MCF 10A (cell line): ENCODE data around the gene PER1. TPM values are rescaled to one million over a fixed set of nuclear protein-coding genes. Genes with fewer than 3 reads are reported as not detected.

Experiments
- BruUV-seq: library from RNA; stranded (reverse); fragments of 400-500 nt; replicated peaks from 2 replicates; lab custom pipeline; 2021; lab: Mats Ljungman, UMichigan
- CTCF ChIA-PET: fragments of 300-600 bp; sonication (Branson Sonifier 250); formaldehyde crosslinking; extraction: SDS; loops from one replicate; lab custom pipeline; 2021; ENCODE audit warnings: antibody characterized with exemption, inconsistent platforms; lab: Yijun Ruan, JAX
- POLR2A ChIA-PET: fragments of 300-600, 350-650 bp; sonication (Branson Sonifier 250); formaldehyde crosslinking; extraction: SDS; loops from one replicate; lab custom pipeline; 2020; ENCODE audit warnings: antibody characterized with exemption, inconsistent platforms; lab: Yijun Ruan, JAX
- DNase-seq: peaks from one replicate; pipeline ENCODE4 v3.0.0-alpha.2; 2018; ENCODE audit not compliant: unreplicated experiment
- H3K27ac Mint-ChIP-seq: one replicate; pipeline ENCODE4 v1.8.0; 2022; ENCODE audit warnings: mild to moderate bottlenecking, low read depth, mixed read lengths; ENCODE audit not compliant: unreplicated experiment
- H3K27me3 Mint-ChIP-seq: one replicate; pipeline ENCODE4 v1.8.0; 2022; ENCODE audit warnings: mixed read lengths; ENCODE audit not compliant: insufficient read depth, unreplicated experiment
- H3K36me3 Mint-ChIP-seq: one replicate; pipeline ENCODE4 v1.8.0; 2022; ENCODE audit warnings: mild to moderate bottlenecking, moderate library complexity, mixed read lengths; ENCODE audit not compliant: insufficient read depth, unreplicated experiment
- H3K4me1 Mint-ChIP-seq: one replicate; pipeline ENCODE4 v1.8.0; 2022; ENCODE audit warnings: mixed read lengths; ENCODE audit not compliant: insufficient read depth, unreplicated experiment
- H3K4me3 Mint-ChIP-seq: one replicate; pipeline ENCODE4 v1.8.0; 2022; ENCODE audit warnings: mild to moderate bottlenecking, moderate library complexity, mixed read lengths; ENCODE audit not compliant: unreplicated experiment
- H3K9me3 Mint-ChIP-seq: one replicate; pipeline ENCODE4 v1.8.0; 2022; ENCODE audit warnings: mixed read lengths; ENCODE audit not compliant: unreplicated experiment
- intact Hi-C: fragments of 100-400 bp; cut with micrococcal nuclease; formaldehyde crosslinking; loops from 2 replicates; pipeline ENCODE4 v1.14.1; 2022
- total RNA-seq: library from RNA; stranded (reverse); gene quantifications from 2 replicates; pipeline ENCODE4 v1.2.3, GENCODE V29; 2022
- TF ChIP-seq, protein P1 (sequence below): fragments of 200-600 bp; IDR thresholded peaks from one replicate; pipeline ENCODE4 v1.8.0; 2022; ENCODE audit warnings: antibody characterized with exemption, mild to moderate bottlenecking; ENCODE audit not compliant: unreplicated experiment

Gene PER1
- total RNA-seq, 1 experiment from 2014 or later = 190 TPM

- no TSS peak for BruUV-seq
- no peak overlapping the region for H3K4me3 Mint-ChIP-seq
- CTCF ChIA-PET = interaction anchor here (0.7 to 2.4 kb wide), 3 partner anchors 9 to 17 kb away, joined by 3 to 10 read pairs (median 3); no protein-coding TSS in a partner anchor
Observed at GRCh38 chr17:8167526-8167925, 15.3 kb upstream of the PER1 start.

GRCh38 chr17:8166731-8167130, 14.5 kb upstream of the PER1 start:
- POLR2A ChIA-PET = interaction anchor here (0.7 to 2.2 kb wide), 7 partner anchors 8 to 330 kb away, joined by 3 to 15 read pairs (median 5); partner anchors contain the start of gene BORCS6
- no peak overlapping the region for H3K4me3 Mint-ChIP-seq
- CTCF ChIA-PET = interaction anchor here (1.6 to 2.4 kb wide), 2 partner anchors 8 to 18 kb away, joined by 3 to 10 read pairs; no protein-coding TSS in a partner anchor
- intact Hi-C loops = no loop called here
- no TSS peak for BruUV-seq
- TF ChIP-seq, protein P1, sequence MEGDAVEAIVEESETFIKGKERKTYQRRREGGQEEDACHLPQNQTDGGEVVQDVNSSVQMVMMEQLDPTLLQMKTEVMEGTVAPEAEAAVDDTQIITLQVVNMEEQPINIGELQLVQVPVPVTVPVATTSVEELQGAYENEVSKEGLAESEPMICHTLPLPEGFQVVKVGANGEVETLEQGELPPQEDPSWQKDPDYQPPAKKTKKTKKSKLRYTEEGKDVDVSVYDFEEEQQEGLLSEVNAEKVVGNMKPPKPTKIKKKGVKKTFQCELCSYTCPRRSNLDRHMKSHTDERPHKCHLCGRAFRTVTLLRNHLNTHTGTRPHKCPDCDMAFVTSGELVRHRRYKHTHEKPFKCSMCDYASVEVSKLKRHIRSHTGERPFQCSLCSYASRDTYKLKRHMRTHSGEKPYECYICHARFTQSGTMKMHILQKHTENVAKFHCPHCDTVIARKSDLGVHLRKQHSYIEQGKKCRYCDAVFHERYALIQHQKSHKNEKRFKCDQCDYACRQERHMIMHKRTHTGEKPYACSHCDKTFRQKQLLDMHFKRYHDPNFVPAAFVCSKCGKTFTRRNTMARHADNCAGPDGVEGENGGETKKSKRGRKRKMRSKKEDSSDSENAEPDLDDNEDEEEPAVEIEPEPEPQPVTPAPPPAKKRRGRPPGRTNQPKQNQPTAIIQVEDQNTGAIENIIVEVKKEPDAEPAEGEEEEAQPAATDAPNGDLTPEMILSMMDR = no peak
- no peaks in the 10 kb centered on the region for H3K9me3 Mint-ChIP-seq
- H3K27me3 Mint-ChIP-seq = no peaks in the 10 kb centered on the region
- H3K36me3 Mint-ChIP-seq = peaks cover 11% of the 10 kb centered on the region
- peaks cover 11% of the 10 kb centered on the region for H3K4me1 Mint-ChIP-seq
- no peak for DNase-seq
- no peak overlapping the region for H3K27ac Mint-ChIP-seq

More at GRCh38 chr17:8167526-8167925, 15.3 kb upstream of the PER1 start:
- POLR2A ChIA-PET = interaction anchor here (0.6 to 2.2 kb wide), 9 partner anchors 9 to 83 kb away, joined by 3 to 15 read pairs (median 4); partner anchors contain the start of gene BORCS6
- TF ChIP-seq, protein P1 = no peak
- DNase-seq = no peak
- H3K4me1 Mint-ChIP-seq = peaks cover 10% of the 10 kb centered on the region
- intact Hi-C loops = no loop called here
- peaks cover 11% of the 10 kb centered on the region for H3K36me3 Mint-ChIP-seq
- H3K27me3 Mint-ChIP-seq = no peaks in the 10 kb centered on the region
- no peaks in the 10 kb centered on the region for H3K9me3 Mint-ChIP-seq
- H3K27ac Mint-ChIP-seq = no peak overlapping the region

DNA sequence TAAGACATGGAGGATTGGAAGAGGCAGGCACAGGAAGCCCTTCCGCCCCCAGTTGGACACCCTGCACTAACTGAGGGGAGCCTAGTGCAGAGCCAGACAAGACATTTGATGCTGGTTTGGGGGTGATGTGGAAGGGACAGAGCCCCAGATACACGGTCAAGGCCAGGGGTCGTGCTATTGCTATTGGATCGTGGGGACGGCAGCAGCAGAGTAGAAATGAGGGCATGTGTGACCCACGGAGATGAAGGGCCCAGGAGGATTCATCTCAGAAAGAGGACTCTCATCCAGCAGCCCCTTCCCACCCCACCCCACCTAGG, 12.6 kb upstream of the PER1 start:
- ChIA-PET POLR2A (interaction anchor here (0.6 to 13.1 kb wide), 8 partner anchors 9 to 308 kb away, joined by 3 to 203 read pairs (median 5); partner anchors contain the start of genes ALOXE3, BORCS6 and PER1), CTCF (no interaction called here)
- Mint-ChIP-seq H3K4me1 (peaks cover 31% of the 10 kb centered on the region), H3K27me3 (no peaks in the 10 kb centered on the region), H3K36me3 (peaks cover 15% of the 10 kb centered on the region), H3K4me3 (no peak overlapping the region), H3K9me3 (no peaks in the 10 kb centered on the region), H3K27ac (peak overlapping the region; percentile 94)
- no peak for DNase-seq
- TF ChIP-seq, protein P1 = no peak
- no TSS peak for BruUV-seq
- intact Hi-C loops = no loop called here

GRCh38 chr17:8163978-8164814, 12.0 kb upstream of the PER1 start:
- no peak for DNase-seq
- peaks cover 15% of the 10 kb centered on the region for H3K36me3 Mint-ChIP-seq

More at GRCh38 chr17:8163978-8164814, 12.0 kb upstream of the PER1 start:
- peaks cover 32% of the 10 kb centered on the region for H3K4me1 Mint-ChIP-seq
- no peaks in the 10 kb centered on the region for H3K9me3 Mint-ChIP-seq
- BruUV-seq = no TSS peak
- ChIA-PET POLR2A (interaction anchor here (0.6 to 13.1 kb wide), 11 partner anchors 9 to 307 kb away, joined by 3 to 203 read pairs (median 4); partner anchors contain the start of genes ALOXE3, BORCS6, CTC1 and PER1), CTCF (interaction anchor here (1.0 to 1.3 kb wide), 2 partner anchors 9 to 45 kb away, joined by 5 to 6 read pairs; no protein-coding TSS in a partner anchor)
- TF ChIP-seq, protein P1 = no peak
- H3K27me3 Mint-ChIP-seq = no peaks in the 10 kb centered on the region
- H3K27ac Mint-ChIP-seq = peak overlapping the region; percentile 94
- peak overlapping the region; percentile 78 for H3K4me3 Mint-ChIP-seq
- intact Hi-C loops = no loop called here
